Stomach (tissue), 9 donors: ENCODE data around the gene PPIP5K2. TPM values are rescaled to one million over a fixed set of nuclear protein-coding genes. Genes with fewer than 3 reads are reported as not detected.

Experiments
- DNase-seq, 2 donors: peaks; one replicate each; pipeline versions ENCODE4 v3.0.0 to v3.0.0-alpha.2; 2013 to 2019
- H3K27ac ChIP-seq, 5 donors: fragments of 200-600 bp in 4 of 5; sonication (generic) in 4 of 5; one replicate each; pipeline ENCODE4 v1.5.1; 2013 to 2019; ENCODE audit warnings: mild to moderate bottlenecking in 1 of 5, moderate library complexity in 1 of 5
- H3K27me3 ChIP-seq, 3 donors: fragments of 200-600 bp; sonication (generic); one replicate each; pipeline ENCODE4 v1.5.1; 2017 to 2019; ENCODE audit warnings: mixed run types in 1 of 3
- H3K36me3 ChIP-seq, 4 donors: fragments of 200-600 bp; sonication (generic); 1 replicate in 3 of 4; 2 replicates in 1 of 4; pipeline ENCODE4 v1.5.1; 2016 to 2019
- H3K4me1 ChIP-seq, 4 donors: fragments of 200-600 bp; sonication (generic); one replicate each; pipeline ENCODE4 v1.5.1; 2016 to 2019
- H3K4me3 ChIP-seq, 4 donors: fragments of 200-600 bp; sonication (generic) in 3 of 4; one replicate each; pipeline ENCODE4 v1.5.1; 2016 to 2019; ENCODE audit warnings: mild to moderate bottlenecking in 1 of 4
- H3K9me3 ChIP-seq, 4 donors: fragments of 200-600 bp; sonication (generic); one replicate each; pipeline ENCODE4 v1.5.1; 2016 to 2019
- EP300 ChIP-seq: sonication (generic); formaldehyde crosslinking; IDR thresholded peaks from one replicate; pipeline ENCODE4 v1.6.1; 2017; ENCODE audit warnings: antibody characterized with exemption
- POLR2A ChIP-seq, 4 donors: fragments of 450-650 bp; IDR thresholded peaks; one replicate each; pipeline ENCODE4 v1.6.1; 2016; ENCODE audit warnings: antibody characterized with exemption in 4 of 4, control low read depth in 2 of 4, mild to moderate bottlenecking in 1 of 4, moderate library complexity in 1 of 4
- POLR2AphosphoS5 ChIP-seq, 3 donors: sonication (generic); formaldehyde crosslinking; IDR thresholded peaks; one replicate each; pipeline ENCODE4 v1.6.1; 2016; ENCODE audit warnings: antibody characterized with exemption in 3 of 3
- WGBS, 5 donors: extraction: QIAGEN DNeasy Blood & Tissue Kit in 3 of 5; methylation state at CpG; one replicate each; pipeline versions ENCODE4 v1.1.5 to v1.1.7; 2013 to 2018; 5-methylcytosine and 5-hydroxymethylcytosine counted together
- intact Hi-C: fragments of 100-400 bp; cut with DNase I; formaldehyde crosslinking; loops from one replicate; pipeline ENCODE4 v1.15.1; 2023; ENCODE audit warnings: low total_unique reads
- polyA plus RNA-seq, 3 donors: library from polyadenylated mRNA; stranded (reverse); fragments of 200-250 nt; gene quantifications; one replicate each; pipeline ENCODE4 v1.2.3, GENCODE V29; 2013
- total RNA-seq, 5 donors: library from RNA; depleted of rRNA; stranded (reverse); fragments of >200 nt; gene quantifications; one replicate each; pipeline versions ENCODE4 v1.1.0 to v1.2.3, GENCODE V29; 2014 to 2016
- TF ChIP-seq, protein P1 (sequence below), 7 experiments: fragments of 450-650 bp in 4 of 7; fragments of 200-600 bp in 3 of 7; sonication (generic) in 3 of 7; IDR thresholded peaks; one replicate each; pipeline ENCODE4 v1.5.1; 2016 to 2019; ENCODE audit warnings: antibody characterized with exemption in 7 of 7, control low read depth in 2 of 7, mild to moderate bottlenecking in 1 of 7
- donor health status: healthy with polysubstance abuse.
- donor health status: Bipolar disorder and iron deficiency.
- donor health status: healthy.

Gene PPIP5K2
- total and polyA plus RNA-seq, 8 donors = 12.1 to 101 (median 28.2) TPM

GRCh38 chr5:103205991-103206700, 86.0 kb downstream of the PPIP5K2 start:
- no peaks in the 10 kb centered on the region for H3K27me3 ChIP-seq
- intact Hi-C loops = no loop called here
- H3K36me3 ChIP-seq = peaks cover 0 to 44% (median 43%) of the 10 kb centered on the region in 4 donors
- DNase-seq = no peak
- no peaks in the 10 kb centered on the region for H3K9me3 ChIP-seq
- H3K4me1 ChIP-seq = no peaks in the 10 kb centered on the region
- no peak overlapping the region for H3K27ac ChIP-seq
- no peak overlapping the region for H3K4me3 ChIP-seq
- TF ChIP-seq EP300 (no peak), POLR2A (IDR thresholded peaks at IDR 0.05) (no peak), POLR2AphosphoS5 (IDR thresholded peaks at IDR 0.05) (no peak)
- TF ChIP-seq, protein P1, sequence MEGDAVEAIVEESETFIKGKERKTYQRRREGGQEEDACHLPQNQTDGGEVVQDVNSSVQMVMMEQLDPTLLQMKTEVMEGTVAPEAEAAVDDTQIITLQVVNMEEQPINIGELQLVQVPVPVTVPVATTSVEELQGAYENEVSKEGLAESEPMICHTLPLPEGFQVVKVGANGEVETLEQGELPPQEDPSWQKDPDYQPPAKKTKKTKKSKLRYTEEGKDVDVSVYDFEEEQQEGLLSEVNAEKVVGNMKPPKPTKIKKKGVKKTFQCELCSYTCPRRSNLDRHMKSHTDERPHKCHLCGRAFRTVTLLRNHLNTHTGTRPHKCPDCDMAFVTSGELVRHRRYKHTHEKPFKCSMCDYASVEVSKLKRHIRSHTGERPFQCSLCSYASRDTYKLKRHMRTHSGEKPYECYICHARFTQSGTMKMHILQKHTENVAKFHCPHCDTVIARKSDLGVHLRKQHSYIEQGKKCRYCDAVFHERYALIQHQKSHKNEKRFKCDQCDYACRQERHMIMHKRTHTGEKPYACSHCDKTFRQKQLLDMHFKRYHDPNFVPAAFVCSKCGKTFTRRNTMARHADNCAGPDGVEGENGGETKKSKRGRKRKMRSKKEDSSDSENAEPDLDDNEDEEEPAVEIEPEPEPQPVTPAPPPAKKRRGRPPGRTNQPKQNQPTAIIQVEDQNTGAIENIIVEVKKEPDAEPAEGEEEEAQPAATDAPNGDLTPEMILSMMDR (IDR thresholded peaks at IDR 0.05) = no peak
- 82 to 93% (median 91%) methylated on average over 3 of the region's 3 CpGs for WGBS, 5 donors

GRCh38 chr5:103207011-103207410, 86.9 kb downstream of the PPIP5K2 start:
- TF ChIP-seq POLR2A (IDR thresholded peaks at IDR 0.05) (no peak), EP300 (no peak), POLR2AphosphoS5 (IDR thresholded peaks at IDR 0.05) (no peak)
- TF ChIP-seq, protein P1 (IDR thresholded peaks at IDR 0.05) = no peak
- no peak for DNase-seq
- no peaks in the 10 kb centered on the region for H3K27me3 ChIP-seq
- H3K4me3 ChIP-seq = no peak overlapping the region
- intact Hi-C loops = no loop called here
- peaks cover 0 to 36% (median 35%) of the 10 kb centered on the region in 4 donors for H3K36me3 ChIP-seq
- no peak overlapping the region for H3K27ac ChIP-seq
- peaks cover 0 to 5% (median 2%) of the 10 kb centered on the region in 4 donors for H3K4me1 ChIP-seq
- no peaks in the 10 kb centered on the region for H3K9me3 ChIP-seq
- WGBS, 5 donors = 94 to 100% (median 100%) methylated on average over 1 of the region's 1 CpG

GRCh38 chr5:103207653-103208052, 87.6 kb downstream of the PPIP5K2 start:
- no peak for TF ChIP-seq POLR2AphosphoS5 (IDR thresholded peaks at IDR 0.05)
- TF ChIP-seq, protein P1 (IDR thresholded peaks at IDR 0.05) = no peak
- no peak for TF ChIP-seq EP300
- H3K27me3 ChIP-seq = no peaks in the 10 kb centered on the region
- peaks cover 0 to 7% (median 2%) of the 10 kb centered on the region in 4 donors for H3K4me1 ChIP-seq
- H3K36me3 ChIP-seq = peaks cover 0 to 35% (median 29%) of the 10 kb centered on the region in 4 donors
- H3K4me3 ChIP-seq = no peak overlapping the region
- H3K27ac ChIP-seq = no peak overlapping the region
- intact Hi-C loops = no loop called here
- no peaks in the 10 kb centered on the region for H3K9me3 ChIP-seq
- no peak for DNase-seq

DNA sequence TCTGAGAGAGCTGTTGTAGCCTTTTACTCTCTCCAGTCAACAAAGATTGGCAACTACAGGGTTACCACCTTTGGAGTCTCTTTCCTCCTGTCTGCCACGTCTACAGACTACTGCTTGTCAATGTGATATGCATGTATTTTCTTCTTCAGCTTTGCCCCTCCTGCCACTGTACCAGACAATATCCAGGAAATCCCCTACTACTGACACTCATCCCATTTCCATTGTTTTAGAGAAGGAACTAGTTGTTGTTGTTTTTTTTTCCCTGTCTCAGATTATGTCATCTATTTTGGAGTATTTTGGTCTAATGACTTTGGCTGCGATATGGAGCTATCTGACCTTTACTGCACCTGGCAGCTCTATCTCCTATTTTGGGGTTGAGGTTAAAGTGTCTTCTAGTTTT, 88.4 kb downstream of the PPIP5K2 start:
- peaks cover 0 to 7% (median 2%) of the 10 kb centered on the region in 4 donors for H3K4me1 ChIP-seq
- DNase-seq = no peak
- 60 to 73% (median 61%) methylated on average over 2 of the region's 2 CpGs for WGBS, 5 donors
- intact Hi-C loops = no loop called here
- no peaks in the 10 kb centered on the region for H3K9me3 ChIP-seq
- TF ChIP-seq, protein P1 (IDR thresholded peaks at IDR 0.05) = no peak
- TF ChIP-seq EP300 = no peak
- no peak for TF ChIP-seq POLR2AphosphoS5 (IDR thresholded peaks at IDR 0.05)
- no peak for TF ChIP-seq POLR2A (IDR thresholded peaks at IDR 0.05)
- H3K4me3 ChIP-seq = no peak overlapping the region
- no peak overlapping the region for H3K27ac ChIP-seq
- H3K27me3 ChIP-seq = no peaks in the 10 kb centered on the region
- peaks cover 0 to 32% (median 28%) of the 10 kb centered on the region in 4 donors for H3K36me3 ChIP-seq
